SU-DHL-6 (cell line): ENCODE results near the gene GNG14.
"Not testable (repeated sequence)": the region's sequence is repeated elsewhere in the genome, so short reads cannot be mapped to it uniquely, and the experiment has no call there.

Source experiments
- H2AFZ ChIP-seq: fragments of 200-600 bp; sonication (generic); 2 replicates; pipeline ENCODE4 v1.6.1; 2014; ENCODE audit warnings: low read depth, mild to moderate bottlenecking, moderate library complexity, mixed read lengths, antibody characterized with exemption, low read length; ENCODE audit not compliant: severe bottlenecking
- H3F3A ChIP-seq: fragments of 200-600 bp; shearing (Covaris generic); 2 replicates; pipeline ENCODE4 v1.6.0; 2016; ENCODE audit warnings: antibody characterized with exemption, mild to moderate bottlenecking; ENCODE audit not compliant: insufficient read depth
- H3K27ac ChIP-seq: fragments of 200-600 bp; sonication (generic); 2 replicates; pipeline ENCODE4 v1.5.1; 2016; ENCODE audit warnings: low read depth, mild to moderate bottlenecking, low read length, moderate library complexity, mixed read lengths
- H3K27me3 ChIP-seq: fragments of 200-600 bp; sonication (generic), shearing (Covaris generic); 2 replicates; pipeline ENCODE4 v1.6.0; 2014; ENCODE audit warnings: mild to moderate bottlenecking, low read length
- H3K36me3 ChIP-seq: fragments of 200-600 bp; sonication (generic); 2 replicates; pipeline ENCODE4 v1.6.1; 2014; ENCODE audit warnings: mild to moderate bottlenecking, low read length, mixed read lengths
- H3K4me2 ChIP-seq: fragments of 300-600, 200-600 bp; shearing (Covaris generic), sonication (generic); 2 replicates; pipeline ENCODE4 v1.6.0; 2014; ENCODE audit warnings: low read length, low read depth, mild to moderate bottlenecking; ENCODE audit not compliant: poor library complexity, severe bottlenecking
- H3K4me3 ChIP-seq: fragments of 200-600 bp; sonication (generic); 2 replicates; pipeline ENCODE4 v1.5.1; 2014; ENCODE audit warnings: antibody characterized with exemption, low read length, mild to moderate bottlenecking, mixed read lengths; ENCODE audit not compliant: insufficient read depth, poor library complexity, severe bottlenecking
- H3K79me2 ChIP-seq: fragments of 200-600 bp; sonication (generic); 2 replicates; pipeline ENCODE4 v1.6.1; 2014; ENCODE audit warnings: mild to moderate bottlenecking, low read length, moderate library complexity; ENCODE audit not compliant: insufficient read depth
- H3K9ac ChIP-seq: fragments of 200-600 bp; sonication (generic); 2 replicates; pipeline ENCODE4 v1.7.0; 2014; ENCODE audit warnings: mild to moderate bottlenecking, low read length
- H3K9me2 ChIP-seq: fragments of 200-600 bp; sonication (generic); replicated peaks from 2 replicates; pipeline ENCODE4 v1.6.1; 2014; ENCODE audit warnings: low read length; ENCODE audit not compliant: insufficient read depth
- H3K9me3 ChIP-seq: fragments of 200-600 bp; sonication (generic); 2 replicates; pipeline ENCODE4 v1.6.1; 2014; ENCODE audit warnings: low read length, mixed read lengths; ENCODE audit not compliant: insufficient read depth
- H4K20me1 ChIP-seq: fragments of 200-600 bp; sonication (generic); 2 replicates; pipeline ENCODE4 v1.6.1; 2014; ENCODE audit warnings: low read depth, mild to moderate bottlenecking, antibody characterized with exemption, low read length, moderate library complexity, mixed read lengths
- CTCF ChIP-seq: fragments of 200-600 bp; sonication (generic); IDR thresholded peaks from one replicate; pipeline ENCODE4 v1.5.1; 2017; ENCODE audit warnings: antibody characterized with exemption, mild to moderate bottlenecking, low read length, moderate library complexity; ENCODE audit not compliant: insufficient read depth, poor library complexity, severe bottlenecking
- EZH2phosphoT487 ChIP-seq: fragments of 200-600 bp; sonication (generic), shearing (Covaris generic); conservative IDR thresholded peaks from 2 replicates; pipeline ENCODE4 v1.6.1; 2018; ENCODE audit warnings: mild to moderate bottlenecking, antibody characterized with exemption, low read length, moderate library complexity, mixed read lengths

GNG14 gene

GRCh38 chr19:12676928-12677327, 10.9 kb upstream of the GNG14 start:
- peaks cover 14% of the 10 kb centered on the region for H3F3A ChIP-seq
- peaks cover 16% of the 10 kb centered on the region for H3K79me2 ChIP-seq
- TF ChIP-seq EZH2phosphoT487 (no peak), CTCF (no peak)
- no peaks in the 10 kb centered on the region for H3K9me3 ChIP-seq
- no peak overlapping the region for H3K4me3 ChIP-seq
- H3K9ac ChIP-seq = no peak overlapping the region
- no peaks in the 10 kb centered on the region for H3K9me2 ChIP-seq
- H3K36me3 ChIP-seq = no peaks in the 10 kb centered on the region; the same call in 1 of the 2 replicates
- no peaks in the 10 kb centered on the region for H3K27me3 ChIP-seq
- peaks cover 3% of the 10 kb centered on the region; the same call in 1 of the 2 replicates for H4K20me1 ChIP-seq
- H3K27ac ChIP-seq = no peak overlapping the region
- H3K4me2 ChIP-seq = no peak overlapping the region
- no peak overlapping the region for H2AFZ ChIP-seq

GRCh38 chr19:12678039-12678438, 9.8 kb upstream of the GNG14 start:
- not testable (repeated sequence) for H3K27ac ChIP-seq, H3K9me2 ChIP-seq, H3K9ac ChIP-seq, H2AFZ ChIP-seq, H3K4me2 ChIP-seq, H3K36me3 ChIP-seq, H3K9me3 ChIP-seq, H3K27me3 ChIP-seq, H3K4me3 ChIP-seq, H4K20me1 ChIP-seq
- Histone ChIP-seq H3F3A (peaks cover 18% of the 10 kb centered on the region), H3K79me2 (peaks cover 16% of the 10 kb centered on the region)

- H3K9me2 ChIP-seq = no peaks in the 10 kb centered on the region
- H3K9ac ChIP-seq = no peak overlapping the region
- no peak overlapping the region for H3K4me3 ChIP-seq
Observed at GRCh38 chr19:12680034-12680433, 7.8 kb upstream of the GNG14 start.

More at GRCh38 chr19:12680034-12680433, 7.8 kb upstream of the GNG14 start:
- no peak overlapping the region for H2AFZ ChIP-seq
- no peaks in the 10 kb centered on the region; the same call in 1 of the 2 replicates for H3K36me3 ChIP-seq
- H3K4me2 ChIP-seq = no peak overlapping the region
- H3K27ac ChIP-seq = no peak overlapping the region
- H3K9me3 ChIP-seq = no peaks in the 10 kb centered on the region
- peaks cover 18% of the 10 kb centered on the region for H3F3A ChIP-seq
- H4K20me1 ChIP-seq = peaks cover 3% of the 10 kb centered on the region; the same call in 1 of the 2 replicates
- no peaks in the 10 kb centered on the region for H3K27me3 ChIP-seq
- peaks cover 16% of the 10 kb centered on the region for H3K79me2 ChIP-seq
- TF ChIP-seq EZH2phosphoT487 (no peak), CTCF (no peak)
